ENCODE measurements around the gene DOHH. TPM values are rescaled to one million over a fixed set of nuclear protein-coding genes. Genes with fewer than 3 reads are reported as not detected.

DOHH gene
- total RNA-seq, 1 experiment from 2014 or later = 29.4 TPM

DNA sequence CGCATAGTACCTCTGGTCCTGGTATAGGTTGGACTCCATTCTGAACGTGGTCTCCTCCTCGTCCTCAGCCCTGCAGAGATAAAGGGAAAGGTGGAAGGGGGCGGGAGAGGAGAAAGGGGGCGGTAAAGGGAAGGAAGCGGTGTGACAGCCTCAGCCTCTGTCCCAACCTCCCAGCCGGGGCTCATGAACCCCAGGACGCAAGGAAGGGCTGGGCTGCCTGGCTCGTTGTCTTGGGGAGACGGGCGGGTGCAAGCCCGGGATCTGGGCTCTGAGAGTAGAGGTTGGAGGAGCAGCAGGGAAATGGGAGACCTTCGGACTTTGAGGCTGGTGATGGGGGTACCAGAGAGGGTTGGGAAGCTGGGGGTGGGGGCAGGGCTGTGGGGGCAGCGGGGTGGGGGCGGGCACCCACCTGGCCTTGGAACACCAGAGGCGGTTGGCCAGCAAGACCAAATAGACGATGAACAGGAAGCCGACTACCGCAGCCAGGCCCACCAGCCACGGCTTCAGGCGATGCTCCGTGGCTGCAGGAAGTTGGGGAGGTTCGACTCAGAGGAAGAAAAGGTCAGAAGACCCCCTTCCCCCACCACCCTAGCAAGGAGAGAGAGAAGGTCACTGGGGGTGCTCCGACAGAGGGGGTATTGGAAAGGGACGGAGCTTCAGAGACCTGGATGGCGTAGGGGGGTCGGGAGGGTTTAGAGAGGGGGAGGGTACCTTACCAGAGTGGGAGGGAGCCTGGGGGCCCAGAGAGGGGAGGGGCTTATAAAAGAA is 21.9 kb downstream of the DOHH start:
- H3K9me3 ChIP-seq (replicated peaks) = no peaks in the 10 kb centered on the region
- H3K27ac ChIP-seq = no peak overlapping the region
- H3K27me3 ChIP-seq (replicated peaks) = peaks cover 34% of the 10 kb centered on the region
- no peak for DNase-seq (ENCODE audit: low read depth in 1 of 2, low spot score in 2 of 2)
- H3K4me3 ChIP-seq = no peak overlapping the region
- no peaks in the 10 kb centered on the region for H3K36me3 ChIP-seq
- H3K4me1 ChIP-seq (replicated peaks) = peaks cover 5% of the 10 kb centered on the region

DNA sequence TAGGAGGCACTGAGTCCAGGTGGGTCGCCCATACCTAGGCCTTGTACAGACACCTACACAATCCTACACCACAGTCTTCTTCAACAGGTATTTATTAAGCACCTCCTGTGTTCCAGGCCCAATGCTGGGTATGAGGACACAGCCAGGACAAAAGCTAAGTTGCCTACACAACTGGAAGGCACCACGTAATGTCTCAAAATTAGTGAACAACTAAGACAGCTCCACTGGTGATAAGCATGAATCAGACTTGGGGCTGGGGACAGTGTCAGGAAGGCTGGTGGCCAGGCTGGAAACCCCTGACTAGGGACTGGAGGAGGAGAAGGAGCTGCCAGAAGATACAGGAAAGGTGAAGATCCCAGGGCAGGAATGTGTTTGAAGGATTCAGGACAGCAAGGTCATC is 22.5 kb downstream of the DOHH start:
- H3K27ac ChIP-seq = no peak overlapping the region
- H3K4me1 ChIP-seq (replicated peaks) = peaks cover 2% of the 10 kb centered on the region
- H3K27me3 ChIP-seq (replicated peaks) = peaks cover 28% of the 10 kb centered on the region
- H3K36me3 ChIP-seq = no peaks in the 10 kb centered on the region
- no peak for DNase-seq (ENCODE audit: low read depth in 1 of 2, low spot score in 2 of 2)
- no peak overlapping the region for H3K4me3 ChIP-seq
- no peaks in the 10 kb centered on the region for H3K9me3 ChIP-seq (replicated peaks)

DNA sequence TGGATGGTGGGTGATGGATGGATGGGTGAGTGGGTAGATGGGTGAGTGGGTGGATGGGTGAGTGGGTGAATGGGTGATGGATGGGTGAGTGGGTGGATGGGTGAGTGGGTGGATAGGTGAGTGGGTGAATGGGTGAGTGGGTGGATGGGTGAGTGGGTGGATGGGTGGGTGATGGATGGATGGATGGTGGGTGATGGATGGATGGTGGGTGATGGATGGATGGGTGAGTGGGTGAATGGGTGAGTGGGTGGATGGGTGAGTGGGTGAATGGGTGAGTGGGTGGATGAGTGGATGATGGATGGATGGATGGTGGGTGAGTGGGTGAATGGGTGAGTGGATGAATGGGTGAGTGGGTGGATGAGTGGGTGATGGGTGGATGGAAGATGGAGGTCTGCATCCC is 23.0 kb downstream of the DOHH start:
- no peaks in the 10 kb centered on the region for H3K4me1 ChIP-seq (replicated peaks)

DNA sequence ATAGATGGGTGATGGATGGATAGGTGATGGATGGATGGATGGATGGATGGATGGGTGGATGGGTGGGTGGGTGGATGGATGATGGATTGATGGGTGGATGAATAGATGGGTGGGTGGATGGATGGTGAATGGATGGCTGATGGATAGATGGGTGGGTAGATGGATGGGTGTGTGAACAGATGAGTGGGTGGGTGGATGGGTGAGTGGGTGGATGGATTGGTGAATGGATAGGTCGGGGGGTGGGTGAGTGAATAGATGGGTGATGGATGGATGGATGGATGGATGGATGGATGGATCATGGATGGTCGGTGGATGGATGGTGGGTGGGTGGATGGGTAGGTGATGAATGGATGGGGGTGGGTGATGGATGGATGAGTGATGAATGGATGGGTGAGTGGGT is 23.6 kb downstream of the DOHH start:
- Histone ChIP-seq H3K36me3 (no peaks in the 10 kb centered on the region), H3K9me3 (replicated peaks) (no peaks in the 10 kb centered on the region), H3K4me3 (no peak overlapping the region), H3K27me3 (replicated peaks) (peaks cover 18% of the 10 kb centered on the region), H3K4me1 (replicated peaks) (no peaks in the 10 kb centered on the region), H3K27ac (no peak overlapping the region)
- no peak for DNase-seq (ENCODE audit: low read depth in 1 of 2, low spot score in 2 of 2)

More for the DNA sequence above, 23.0 kb downstream of the DOHH start:
- H3K27me3 ChIP-seq (replicated peaks) = peaks cover 25% of the 10 kb centered on the region
- H3K4me3 ChIP-seq = no peak overlapping the region
- no peak for DNase-seq (ENCODE audit: low read depth in 1 of 2, low spot score in 2 of 2)
- no peaks in the 10 kb centered on the region for H3K36me3 ChIP-seq
- H3K9me3 ChIP-seq (replicated peaks) = no peaks in the 10 kb centered on the region
- no peak overlapping the region for H3K27ac ChIP-seq

DNA sequence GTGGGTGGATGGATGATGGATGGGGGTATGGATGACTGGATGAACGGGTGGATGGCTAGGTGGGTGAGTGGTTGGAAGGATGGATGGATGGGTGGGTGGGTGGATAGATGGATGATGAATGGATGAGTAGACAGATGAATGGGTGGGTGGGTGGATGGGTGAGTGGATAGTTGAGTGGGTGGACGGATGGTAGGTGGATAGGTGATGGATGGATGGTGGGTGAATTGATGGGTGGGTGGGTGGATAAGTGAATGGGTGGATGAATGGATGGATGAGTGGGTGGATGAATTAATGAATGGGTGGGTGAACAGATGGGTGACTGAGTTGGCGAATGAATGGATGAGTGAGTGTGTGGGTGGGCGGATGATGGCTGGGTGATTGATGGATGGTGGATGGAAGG is 25.0 kb downstream of the DOHH start:
- Histone ChIP-seq H3K4me1 (replicated peaks) (no peaks in the 10 kb centered on the region), H3K9me3 (replicated peaks) (no peaks in the 10 kb centered on the region), H3K27ac (no peak overlapping the region), H3K4me3 (no peak overlapping the region), H3K27me3 (replicated peaks) (peaks cover 5% of the 10 kb centered on the region), H3K36me3 (no peaks in the 10 kb centered on the region)
- DNase-seq (ENCODE audit: low read depth in 1 of 2, low spot score in 2 of 2) = no peak

DNA sequence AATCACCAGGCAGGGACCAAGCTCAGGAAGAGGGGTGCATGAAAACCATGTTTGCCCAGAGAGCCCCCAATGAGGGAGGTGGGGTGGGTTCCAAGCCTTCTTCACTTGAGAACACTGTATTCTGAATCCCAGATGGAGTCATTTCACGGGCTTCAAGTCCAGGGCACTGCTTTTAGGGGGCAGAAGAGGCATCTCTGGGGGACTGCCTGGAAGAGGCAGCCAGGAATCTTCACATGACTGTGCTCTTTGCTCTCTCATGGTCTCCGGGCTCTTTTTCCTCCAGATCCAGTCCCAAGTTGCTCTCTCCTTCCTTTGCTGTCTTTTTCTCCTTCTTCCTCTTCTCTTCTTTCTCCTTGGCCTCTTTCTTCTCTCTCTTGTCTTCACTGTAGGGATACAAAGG is 25.9 kb downstream of the DOHH start:
- no peaks in the 10 kb centered on the region for H3K36me3 ChIP-seq
- H3K9me3 ChIP-seq (replicated peaks) = no peaks in the 10 kb centered on the region
- H3K27me3 ChIP-seq (replicated peaks) = 0 out of 2 replicates have a peak, but pooled peaks cover 3% of the 10 kb centered on the region
- no peak overlapping the region for H3K4me3 ChIP-seq
- DNase-seq (ENCODE audit: low read depth in 1 of 2, low spot score in 2 of 2) = no peak
- no peaks in the 10 kb centered on the region for H3K4me1 ChIP-seq (replicated peaks)
- H3K27ac ChIP-seq = no peak overlapping the region

DNA sequence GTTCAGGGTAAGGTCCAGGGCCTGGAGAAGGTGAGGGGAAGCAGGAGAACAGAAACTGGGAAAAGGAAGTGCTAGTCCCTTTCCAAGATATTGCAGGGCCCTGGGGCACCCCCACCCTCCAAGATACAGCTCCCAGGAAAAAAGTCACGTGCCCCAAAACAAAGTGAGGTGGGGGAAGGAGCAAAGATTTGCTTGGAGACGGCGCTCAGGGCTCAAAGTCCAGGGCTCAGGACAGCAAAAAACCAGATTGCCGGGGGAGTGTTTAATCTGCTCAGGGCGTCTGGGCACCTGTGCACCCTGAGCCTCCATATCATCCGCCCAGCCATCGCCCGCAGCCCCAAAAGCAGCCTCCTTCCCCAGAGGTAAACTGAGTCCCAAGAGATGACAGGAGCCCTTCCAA is 26.5 kb downstream of the DOHH start:
- no peak overlapping the region for H3K27ac ChIP-seq
- H3K9me3 ChIP-seq (replicated peaks) = no peaks in the 10 kb centered on the region
- no peak for DNase-seq (ENCODE audit: low read depth in 1 of 2, low spot score in 2 of 2)
- no peaks in the 10 kb centered on the region for H3K4me1 ChIP-seq (replicated peaks)
- 0 out of 2 replicates have a peak, but pooled peaks cover 3% of the 10 kb centered on the region for H3K27me3 ChIP-seq (replicated peaks)
- no peaks in the 10 kb centered on the region for H3K36me3 ChIP-seq
- no peak overlapping the region for H3K4me3 ChIP-seq

DNA sequence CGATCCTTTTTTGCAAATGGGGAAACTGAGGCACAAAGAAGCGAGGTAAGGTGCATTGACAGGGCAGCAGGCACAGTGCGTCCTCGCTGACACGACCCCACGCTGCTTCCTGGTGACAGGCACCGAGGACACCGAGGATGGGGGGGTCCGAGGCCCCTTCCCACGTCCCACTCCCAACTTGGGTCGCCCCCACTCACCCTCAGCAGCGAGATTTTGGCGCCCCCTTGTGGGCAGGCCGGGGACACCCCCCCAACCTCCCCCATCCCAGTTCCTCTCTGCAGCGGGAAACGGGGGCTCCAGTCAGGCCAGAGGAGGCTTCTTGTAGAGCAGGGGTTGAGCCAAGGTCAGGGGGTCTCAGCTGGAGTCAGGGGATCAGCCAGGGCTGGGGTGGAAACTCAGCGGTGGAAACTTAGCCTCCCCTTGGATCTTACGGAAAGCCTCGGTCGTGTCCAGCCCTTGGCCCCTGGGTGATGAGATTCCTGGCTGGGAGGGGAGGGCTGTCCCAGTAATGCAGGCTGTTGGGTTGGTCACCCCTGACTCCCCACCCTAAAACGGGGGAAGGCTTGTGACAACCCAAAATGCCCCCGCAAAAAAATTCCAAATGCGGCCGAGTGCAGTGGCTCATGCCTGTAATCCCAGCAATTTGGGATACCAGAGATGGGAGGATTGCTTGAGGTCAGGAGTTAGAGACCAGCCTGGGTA is 28.4 kb downstream of the DOHH start:
- Histone ChIP-seq H3K9me3 (replicated peaks) (no peaks in the 10 kb centered on the region), H3K27me3 (replicated peaks) (0 out of 2 replicates have a peak, but pooled peaks cover 3% of the 10 kb centered on the region), H3K36me3 (no peaks in the 10 kb centered on the region), H3K27ac (no peak overlapping the region), H3K4me1 (replicated peaks) (no peaks in the 10 kb centered on the region), H3K4me3 (no peak overlapping the region)
- DNase-seq (ENCODE audit: low read depth in 1 of 2, low spot score in 2 of 2) = peak in 1 of 2 experiments; percentile 38

DNA sequence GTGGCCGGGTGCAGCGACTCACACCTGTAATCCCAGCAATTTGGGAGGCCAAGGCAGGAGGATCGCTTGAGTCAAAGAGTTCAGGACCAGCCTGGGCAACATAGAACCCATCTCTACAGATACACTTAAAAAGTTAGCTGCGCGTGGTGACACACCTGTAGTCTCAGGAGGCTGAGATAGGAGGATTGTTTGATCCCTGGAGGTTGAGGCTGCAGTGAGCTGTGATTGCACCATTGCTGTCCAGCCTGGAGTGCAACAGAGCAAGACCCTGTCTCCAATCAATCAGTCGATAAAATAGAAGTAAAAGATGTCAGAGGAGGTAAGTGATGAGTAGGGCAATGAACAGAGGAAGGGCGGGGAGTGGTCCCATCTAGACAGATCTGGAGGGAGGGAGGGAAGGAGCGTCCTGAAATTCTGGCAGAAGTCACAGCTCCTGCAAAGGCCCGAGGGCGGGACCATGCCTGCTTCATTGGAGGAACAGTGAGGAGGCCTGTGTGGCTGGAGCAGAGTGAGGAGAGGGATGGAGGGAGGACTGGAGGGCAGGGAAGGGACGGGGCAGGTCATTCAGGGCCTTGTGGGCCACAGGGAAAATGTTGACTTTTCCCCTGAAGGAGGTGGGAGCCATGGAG is 29.9 kb downstream of the DOHH start:
- no peak for DNase-seq (ENCODE audit: low read depth in 1 of 2, low spot score in 2 of 2)
- H3K27me3 ChIP-seq (replicated peaks) = 0 out of 2 replicates have a peak, but pooled peaks cover 3% of the 10 kb centered on the region
- no peaks in the 10 kb centered on the region for H3K9me3 ChIP-seq (replicated peaks)
- no peak overlapping the region for H3K27ac ChIP-seq
- H3K4me3 ChIP-seq = no peak overlapping the region
- H3K36me3 ChIP-seq = peaks cover 3% of the 10 kb centered on the region; the same call in 1 of the 2 replicates
- no peaks in the 10 kb centered on the region for H3K4me1 ChIP-seq (replicated peaks)

DNA sequence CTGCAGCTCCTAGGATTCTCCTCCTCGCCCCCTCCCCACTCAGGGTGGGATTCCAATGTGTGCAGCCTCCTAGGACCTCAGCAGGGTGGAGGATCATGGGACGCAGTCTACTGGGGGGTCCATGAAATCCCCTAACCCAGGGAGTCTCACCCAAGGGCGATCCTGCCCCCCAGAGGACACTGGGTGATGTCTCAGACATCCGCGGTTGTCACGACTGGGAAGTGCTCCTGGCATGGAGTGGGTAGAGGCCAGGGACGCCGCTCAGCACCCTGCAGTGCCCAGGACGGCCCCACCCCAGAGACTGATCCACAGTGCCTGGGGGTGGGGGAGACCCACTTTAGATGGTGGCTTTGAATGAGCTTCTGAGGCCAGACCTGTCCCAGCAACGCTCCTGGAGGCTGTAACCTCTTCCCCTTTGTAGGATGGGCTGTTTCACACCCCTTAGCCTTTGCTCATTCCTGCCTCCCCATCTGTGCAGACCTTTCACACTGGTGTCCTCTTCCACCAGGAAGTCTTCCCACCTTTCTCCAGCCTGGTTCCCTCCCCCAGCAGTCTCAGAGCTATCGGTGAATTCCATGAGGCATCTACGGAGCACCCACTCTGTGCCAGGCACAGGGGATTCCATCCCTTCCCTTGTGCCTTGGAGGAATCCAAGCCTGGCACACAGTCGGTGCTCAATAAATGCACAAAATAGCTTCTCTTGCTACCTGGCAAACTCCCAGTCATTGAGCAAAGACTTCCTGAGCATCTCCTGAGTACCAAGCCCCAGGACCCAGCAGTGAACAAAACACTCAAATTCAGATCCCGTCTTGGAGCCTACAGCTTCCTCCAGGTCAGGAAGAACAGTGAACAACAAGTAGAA is 30.6 kb downstream of the DOHH start:
- Histone ChIP-seq H3K27me3 (replicated peaks) (0 out of 2 replicates have a peak, but pooled peaks cover 2% of the 10 kb centered on the region), H3K36me3 (peaks cover 3% of the 10 kb centered on the region; the same call in 1 of the 2 replicates), H3K27ac (no peak overlapping the region), H3K4me3 (no peak overlapping the region), H3K4me1 (replicated peaks) (no peaks in the 10 kb centered on the region), H3K9me3 (replicated peaks) (no peaks in the 10 kb centered on the region)
- no peak for DNase-seq (ENCODE audit: low read depth in 1 of 2, low spot score in 2 of 2)

DNA sequence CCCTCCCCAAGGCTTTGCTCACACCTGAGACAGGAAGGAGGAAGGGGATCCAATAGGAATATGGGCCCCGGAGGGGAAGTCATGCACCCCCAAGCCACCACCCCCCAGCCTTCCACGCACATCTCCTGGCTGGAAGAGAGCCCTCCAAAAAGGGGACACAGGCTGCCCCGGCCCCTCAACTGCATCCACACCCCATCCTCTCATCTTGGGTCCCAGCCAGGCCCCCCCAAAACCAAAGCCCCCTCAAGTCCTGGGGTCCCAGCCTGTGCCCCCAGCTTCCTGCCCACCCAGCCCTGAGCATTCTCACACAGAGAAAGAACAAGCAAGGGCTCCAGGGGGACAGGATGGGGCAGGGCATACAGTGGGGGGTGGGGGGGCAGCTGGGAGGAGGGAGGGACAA is 32.3 kb downstream of the DOHH start:
- no peaks in the 10 kb centered on the region for H3K9me3 ChIP-seq (replicated peaks)
- no peak overlapping the region for H3K4me3 ChIP-seq
- H3K36me3 ChIP-seq = peaks cover 7% of the 10 kb centered on the region
- no peak overlapping the region for H3K27ac ChIP-seq
- H3K4me1 ChIP-seq (replicated peaks) = no peaks in the 10 kb centered on the region
- DNase-seq (ENCODE audit: low read depth in 1 of 2, low spot score in 2 of 2) = no peak
- H3K27me3 ChIP-seq (replicated peaks) = no peaks in the 10 kb centered on the region

DNA sequence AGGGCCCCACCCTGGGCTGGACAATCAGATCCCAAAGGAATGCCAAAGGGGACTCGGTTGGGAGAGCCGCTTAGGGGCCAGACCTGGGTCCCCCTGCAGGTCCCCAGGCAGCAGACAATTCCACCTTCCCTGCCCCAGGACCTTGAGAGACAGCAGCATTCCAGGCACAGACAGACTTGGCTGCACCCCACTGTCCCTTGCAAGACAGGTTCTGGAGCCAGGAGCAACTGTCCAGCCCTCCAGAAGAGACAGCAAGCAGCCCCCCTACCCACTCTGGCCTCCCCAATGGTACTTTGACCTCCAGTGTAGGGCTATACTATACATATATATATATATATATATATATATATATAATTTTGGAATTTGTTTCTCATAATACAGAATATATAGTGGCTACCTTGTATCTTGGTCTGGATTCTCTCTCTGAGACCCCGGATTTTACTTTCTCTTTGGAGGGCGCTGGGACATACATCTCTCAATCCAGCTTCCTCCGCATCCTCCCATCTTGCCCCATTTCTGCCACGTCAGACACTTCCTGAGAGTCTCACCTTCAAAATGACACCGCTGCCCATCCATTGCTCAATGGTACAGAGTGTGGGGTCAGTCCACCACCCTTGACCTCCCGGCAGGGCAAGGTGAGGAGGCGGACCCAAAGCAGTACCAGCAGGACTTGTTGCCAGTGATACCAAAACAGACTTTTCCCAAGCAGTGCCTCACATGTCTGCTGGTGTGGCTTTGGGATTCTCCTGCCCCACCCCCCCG is 32.9 kb downstream of the DOHH start:
- Histone ChIP-seq H3K27ac (no peak overlapping the region), H3K27me3 (replicated peaks) (no peaks in the 10 kb centered on the region), H3K4me3 (no peak overlapping the region), H3K36me3 (peaks cover 13% of the 10 kb centered on the region), H3K9me3 (replicated peaks) (no peaks in the 10 kb centered on the region), H3K4me1 (replicated peaks) (no peaks in the 10 kb centered on the region)
- no peak for DNase-seq (ENCODE audit: low read depth in 1 of 2, low spot score in 2 of 2)

DNA sequence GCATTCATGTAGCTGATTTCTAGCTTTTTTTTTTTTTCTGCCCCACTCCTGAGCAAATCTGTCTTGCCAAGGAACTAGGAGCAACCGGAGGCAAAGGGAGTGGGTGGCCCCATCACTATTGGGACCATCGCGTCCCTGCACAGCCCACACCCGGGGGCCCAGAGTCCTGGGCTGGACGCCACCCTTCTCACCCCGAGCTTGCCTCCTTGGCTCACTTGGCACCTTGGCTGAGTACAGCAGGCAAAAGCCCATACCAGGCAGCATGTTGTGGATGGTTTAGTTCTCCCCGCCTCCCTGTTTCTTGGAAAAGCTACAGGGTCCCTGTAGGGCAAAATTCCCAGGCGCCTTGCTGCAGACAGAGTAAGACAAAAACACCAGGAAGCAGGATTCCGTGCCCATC is 33.8 kb downstream of the DOHH start:
- no peak for DNase-seq (ENCODE audit: low read depth in 1 of 2, low spot score in 2 of 2)
- H3K4me1 ChIP-seq (replicated peaks) = no peaks in the 10 kb centered on the region
- H3K27ac ChIP-seq = no peak overlapping the region
- no peaks in the 10 kb centered on the region for H3K9me3 ChIP-seq (replicated peaks)
- H3K27me3 ChIP-seq (replicated peaks) = no peaks in the 10 kb centered on the region
- peaks cover 17% of the 10 kb centered on the region for H3K36me3 ChIP-seq
- no peak overlapping the region for H3K4me3 ChIP-seq

Measured in SJSA1 (cell line).